Sigmoid colon (tissue), 7 donors: Measurements from ENCODE around the gene SP5. TPM values are rescaled to one million over a fixed set of nuclear protein-coding genes. Genes with fewer than 3 reads are reported as not detected.
"Not testable (repeated sequence)": the region's sequence is repeated elsewhere in the genome, so short reads cannot be mapped to it uniquely, and the experiment has no call there.

ENCODE experiments used
- DNase-seq: peaks from one replicate; pipeline ENCODE4 v3.0.0-alpha.2; 2019
- H3K27ac ChIP-seq, 4 donors: fragments of 200-600 bp; sonication (generic); one replicate each; pipeline ENCODE4 v1.5.1; 2016 to 2019; ENCODE audit warnings: mild to moderate bottlenecking in 1 of 4
- H3K27me3 ChIP-seq, 3 donors: fragments of 200-600 bp; sonication (generic); one replicate each; pipeline ENCODE4 v1.5.1; 2019; ENCODE audit warnings: mild to moderate bottlenecking in 1 of 3
- H3K36me3 ChIP-seq, 4 donors: fragments of 200-600 bp; sonication (generic); one replicate each; pipeline ENCODE4 v1.5.1; 2016 to 2019
- H3K4me1 ChIP-seq, 4 donors: fragments of 200-600 bp; sonication (generic); one replicate each; pipeline ENCODE4 v1.5.1; 2017 to 2019
- H3K4me3 ChIP-seq, 4 donors: fragments of 200-600 bp; sonication (generic); one replicate each; pipeline ENCODE4 v1.5.1; 2017 to 2019; ENCODE audit warnings: mild to moderate bottlenecking in 2 of 4, moderate library complexity in 1 of 4
- H3K9me3 ChIP-seq, 4 donors: fragments of 200-600 bp in 3 of 4; sonication (generic) in 3 of 4; one replicate each; pipeline versions ENCODE4 v1.5.1 to v1.6.1; 2013 to 2019
- EP300 ChIP-seq, 4 donors: sonication (generic); formaldehyde crosslinking; IDR thresholded peaks; one replicate each; pipeline ENCODE4 v1.6.1; 2017; ENCODE audit warnings: antibody characterized with exemption in 4 of 4
- POLR2A ChIP-seq, 2 donors: fragments of 450-650 bp; IDR thresholded peaks; one replicate each; pipeline ENCODE4 v1.6.1; 2016; ENCODE audit warnings: antibody characterized with exemption in 2 of 2, mild to moderate bottlenecking in 2 of 2, moderate library complexity in 2 of 2
- POLR2AphosphoS5 ChIP-seq, 4 donors: sonication (generic); formaldehyde crosslinking; IDR thresholded peaks; one replicate each; pipeline ENCODE4 v1.6.1; 2017; ENCODE audit warnings: antibody characterized with exemption in 4 of 4
- WGBS, 2 donors: extraction: QIAGEN DNeasy Blood & Tissue Kit; methylation state at CpG; one replicate each; pipeline ENCODE4 v1.1.7; 2013; 5-methylcytosine and 5-hydroxymethylcytosine counted together
- intact Hi-C: fragments of 100-400 bp; cut with DNase I; formaldehyde crosslinking; loops from one replicate; pipeline ENCODE4 v1.15.1; 2023
- polyA plus RNA-seq, 3 donors: library from polyadenylated mRNA; stranded (reverse); fragments of 200-250 nt; gene quantifications; one replicate each; pipeline ENCODE4 v1.2.3, GENCODE V29; 2013
- total RNA-seq, 4 donors: library from RNA; depleted of rRNA; stranded (reverse); fragments of >200 nt; gene quantifications; one replicate each; pipeline ENCODE4 v1.1.0, GENCODE V29; 2016
- TF ChIP-seq, protein P1 (sequence below), 4 experiments: fragments of 450-650 bp in 3 of 4; fragments of 200-600 bp in 1 of 4; IDR thresholded peaks; one replicate each; pipeline ENCODE4 v1.5.1; 2016 to 2019; ENCODE audit warnings: antibody characterized with exemption in 4 of 4, mild to moderate bottlenecking in 3 of 4, moderate library complexity in 2 of 4
- donor health status: healthy with polysubstance abuse.
- donor health status: Bipolar disorder and iron deficiency.
- donor health status: healthy.

Gene SP5
- total and polyA plus RNA-seq, 7 donors, result 0.69 to 4.6 (median 1.2) TPM

DNA sequence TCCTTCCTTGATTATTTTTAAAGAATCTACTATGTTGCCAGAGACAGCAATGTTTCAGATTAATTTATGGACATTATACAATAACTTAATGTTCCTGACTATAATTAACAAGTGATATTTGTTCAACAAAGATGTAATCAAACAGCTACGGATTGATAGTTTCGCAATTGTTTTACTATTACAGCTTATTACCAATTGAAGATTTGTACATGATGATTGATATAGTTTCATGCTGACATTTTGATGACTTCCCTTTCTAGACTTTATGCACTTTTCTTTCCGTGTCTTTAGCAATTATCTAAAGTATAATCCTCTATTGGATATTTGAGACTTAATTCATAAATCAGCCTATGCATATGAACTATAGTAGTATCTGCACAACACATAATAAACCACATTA, 6.5 kb downstream of the SP5 start:
- DNase-seq, result no peak
- Histone ChIP-seq H3K27me3 (peaks cover 13 to 43% (median 39%) of the 10 kb centered on the region in 3 donors), H3K27ac (no peak overlapping the region), H3K4me3 (no peak overlapping the region), H3K9me3 (no peaks in the 10 kb centered on the region), H3K4me1 (peaks cover 0 to 12% (median 10%) of the 10 kb centered on the region in 4 donors), H3K36me3 (no peaks in the 10 kb centered on the region)
- intact Hi-C loops, result no loop called here
- TF ChIP-seq POLR2AphosphoS5 (IDR thresholded peaks at IDR 0.05) (no peak), EP300 (IDR thresholded peaks at IDR 0.05) (no peak), POLR2A (IDR thresholded peaks at IDR 0.05) (no peak)
- TF ChIP-seq, protein P1, sequence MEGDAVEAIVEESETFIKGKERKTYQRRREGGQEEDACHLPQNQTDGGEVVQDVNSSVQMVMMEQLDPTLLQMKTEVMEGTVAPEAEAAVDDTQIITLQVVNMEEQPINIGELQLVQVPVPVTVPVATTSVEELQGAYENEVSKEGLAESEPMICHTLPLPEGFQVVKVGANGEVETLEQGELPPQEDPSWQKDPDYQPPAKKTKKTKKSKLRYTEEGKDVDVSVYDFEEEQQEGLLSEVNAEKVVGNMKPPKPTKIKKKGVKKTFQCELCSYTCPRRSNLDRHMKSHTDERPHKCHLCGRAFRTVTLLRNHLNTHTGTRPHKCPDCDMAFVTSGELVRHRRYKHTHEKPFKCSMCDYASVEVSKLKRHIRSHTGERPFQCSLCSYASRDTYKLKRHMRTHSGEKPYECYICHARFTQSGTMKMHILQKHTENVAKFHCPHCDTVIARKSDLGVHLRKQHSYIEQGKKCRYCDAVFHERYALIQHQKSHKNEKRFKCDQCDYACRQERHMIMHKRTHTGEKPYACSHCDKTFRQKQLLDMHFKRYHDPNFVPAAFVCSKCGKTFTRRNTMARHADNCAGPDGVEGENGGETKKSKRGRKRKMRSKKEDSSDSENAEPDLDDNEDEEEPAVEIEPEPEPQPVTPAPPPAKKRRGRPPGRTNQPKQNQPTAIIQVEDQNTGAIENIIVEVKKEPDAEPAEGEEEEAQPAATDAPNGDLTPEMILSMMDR (IDR thresholded peaks at IDR 0.05), result no peak
- 81 to 82% methylated on average over 3 of the region's 3 CpGs for WGBS, 2 donors

DNA sequence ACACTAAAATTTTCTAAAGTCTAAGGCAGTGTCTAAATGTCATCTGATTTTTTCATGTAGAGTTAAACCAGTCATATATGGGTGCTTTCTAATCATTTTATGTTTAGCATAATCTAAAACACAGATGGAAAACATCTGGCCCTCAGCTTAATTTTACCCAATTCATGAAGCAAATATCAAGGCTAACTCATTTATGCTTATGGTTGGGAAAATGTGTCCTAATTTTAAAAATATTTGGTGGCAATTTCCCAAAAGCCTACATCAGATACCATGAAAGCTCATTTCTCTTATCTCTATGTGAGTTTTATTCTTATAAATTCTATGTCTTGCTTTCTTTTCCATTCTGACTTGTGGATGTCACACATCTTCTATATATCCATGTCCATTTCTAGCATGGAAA, 7.2 kb downstream of the SP5 start:
- H3K27ac ChIP-seq, result no peak overlapping the region
- H3K4me1 ChIP-seq, result peaks cover 0 to 5% (median 4%) of the 10 kb centered on the region in 4 donors
- no peaks in the 10 kb centered on the region for H3K9me3 ChIP-seq
- intact Hi-C loops, result no loop called here
- TF ChIP-seq EP300 (IDR thresholded peaks at IDR 0.05) (no peak), POLR2AphosphoS5 (IDR thresholded peaks at IDR 0.05) (no peak), POLR2A (IDR thresholded peaks at IDR 0.05) (no peak)
- TF ChIP-seq, protein P1 (IDR thresholded peaks at IDR 0.05), result no peak
- H3K4me3 ChIP-seq, result no peak overlapping the region
- H3K36me3 ChIP-seq, result no peaks in the 10 kb centered on the region
- H3K27me3 ChIP-seq, result peaks cover 7 to 37% (median 33%) of the 10 kb centered on the region in 3 donors
- DNase-seq, result no peak

DNA sequence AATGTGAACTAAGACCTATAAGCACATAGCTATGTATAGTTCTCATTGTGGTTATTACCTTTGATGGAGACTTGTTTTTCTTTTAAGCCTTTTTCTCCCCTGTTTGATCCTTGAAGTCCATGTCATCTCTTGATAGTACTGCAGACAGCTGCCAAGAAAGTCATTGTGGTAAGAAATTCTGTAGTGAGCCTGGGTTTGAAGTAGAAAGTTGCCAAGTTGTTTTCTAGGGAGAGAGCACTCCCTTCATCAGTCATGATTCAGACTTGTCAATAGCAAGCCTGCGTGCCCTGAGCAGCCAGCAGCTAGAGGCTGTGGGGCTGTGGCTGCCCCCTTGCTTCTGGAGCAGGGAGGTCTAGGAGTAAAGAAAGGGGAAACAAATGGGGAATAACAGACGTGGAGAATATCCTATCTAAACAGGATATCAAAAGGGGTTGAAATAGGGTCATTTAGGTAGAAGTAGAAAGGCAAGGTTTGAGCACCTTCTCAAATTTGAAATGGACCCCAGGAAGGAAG, 8.4 kb downstream of the SP5 start:
- Histone ChIP-seq H3K36me3 (no peaks in the 10 kb centered on the region), H3K4me3 (no peak overlapping the region), H3K9me3 (no peaks in the 10 kb centered on the region), H3K27ac (no peak overlapping the region), H3K4me1 (no peaks in the 10 kb centered on the region), H3K27me3 (peaks cover 0 to 25% (median 21%) of the 10 kb centered on the region in 3 donors)
- intact Hi-C loops, result no loop called here
- TF ChIP-seq POLR2AphosphoS5 (IDR thresholded peaks at IDR 0.05), result no peak
- no peak for TF ChIP-seq EP300 (IDR thresholded peaks at IDR 0.05)
- TF ChIP-seq, protein P1 (IDR thresholded peaks at IDR 0.05), result no peak
- TF ChIP-seq POLR2A (IDR thresholded peaks at IDR 0.05), result no peak
- DNase-seq, result no peak
- WGBS, 2 donors, result 59 to 82% methylated on average over 2 of the region's 2 CpGs

DNA sequence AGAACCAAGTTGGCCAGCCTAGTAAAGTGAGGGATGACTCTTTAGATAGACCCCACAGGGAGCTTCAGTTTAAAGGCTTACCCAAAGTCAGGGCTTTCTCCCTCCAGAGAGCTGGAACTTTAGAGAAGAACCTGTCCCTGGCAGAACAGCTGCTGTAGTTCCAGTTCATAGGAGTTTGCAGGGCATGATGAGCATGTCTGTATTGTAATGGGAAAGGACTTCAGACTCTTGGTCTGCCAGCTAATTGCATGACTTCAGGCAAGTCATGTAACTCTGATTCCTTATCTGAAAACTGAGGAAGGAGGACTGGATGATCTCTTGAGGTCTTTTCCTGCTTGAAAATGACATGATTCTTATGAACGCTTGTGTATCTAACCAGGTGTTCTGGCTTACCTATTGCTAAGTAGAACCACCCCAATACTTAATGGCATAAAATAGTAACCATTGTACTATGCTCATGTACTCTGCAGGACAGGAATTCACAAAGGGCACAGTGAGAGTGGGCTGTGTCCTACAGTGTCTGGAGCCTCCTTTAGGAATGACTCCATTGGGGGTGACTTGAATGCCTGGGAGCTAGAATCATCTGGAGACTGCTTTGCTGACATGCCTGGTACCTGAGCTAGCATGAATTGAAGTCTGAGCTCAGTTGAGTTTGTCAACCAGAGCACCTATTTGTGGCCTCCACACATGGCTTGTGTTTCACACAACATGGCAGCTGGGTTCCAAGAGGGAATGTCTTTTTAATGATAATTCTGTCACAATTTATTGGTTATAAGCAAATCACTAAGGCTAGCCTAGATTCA, 18.9 kb downstream of the SP5 start:
- Histone ChIP-seq H3K36me3 (no peaks in the 10 kb centered on the region), H3K27me3 (no peaks in the 10 kb centered on the region), H3K9me3 (no peaks in the 10 kb centered on the region), H3K4me3 (no peak overlapping the region), H3K27ac (no peak overlapping the region), H3K4me1 (no peaks in the 10 kb centered on the region)
- TF ChIP-seq EP300 (IDR thresholded peaks at IDR 0.05) (no peak), POLR2A (IDR thresholded peaks at IDR 0.05) (no peak), POLR2AphosphoS5 (IDR thresholded peaks at IDR 0.05) (no peak)
- TF ChIP-seq, protein P1 (IDR thresholded peaks at IDR 0.05), result no peak
- intact Hi-C loops, result no loop called here
- no peak for DNase-seq
- 0% methylated on average over 1 of the region's 1 CpG for WGBS, 2 donors

DNA sequence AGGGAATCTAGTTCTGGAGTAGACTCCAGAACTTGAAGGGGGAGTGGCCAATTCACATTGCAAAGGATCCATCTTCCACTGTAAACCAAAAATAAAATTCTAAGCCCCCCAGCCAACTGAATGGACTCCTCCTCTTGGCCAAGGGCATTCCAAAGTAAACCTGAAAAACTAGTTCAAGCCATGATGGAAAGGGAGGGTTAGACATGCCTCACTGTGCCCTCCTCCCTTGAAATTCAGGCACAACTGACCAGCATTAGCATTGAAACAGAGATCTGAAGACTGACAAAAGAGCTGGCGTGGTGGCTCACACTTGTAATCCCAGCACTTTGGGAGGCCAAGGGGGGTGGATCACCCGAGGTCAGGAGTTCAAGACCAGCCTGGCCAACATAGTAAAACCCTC, 19.5 kb downstream of the SP5 start:
- intact Hi-C loops, DNase-seq, H3K27me3 ChIP-seq, H3K36me3 ChIP-seq, H3K27ac ChIP-seq, H3K9me3 ChIP-seq, H3K4me3 ChIP-seq, H3K4me1 ChIP-seq: not testable (repeated sequence)
- 83 to 85% methylated on average over 2 of the region's 2 CpGs for WGBS, 2 donors
